MM.1S (cell line): ENCODE data around the gene ARFIP1.

Experiments used
- DNase-seq: peaks from one replicate; pipeline ENCODE4 v3.0.0-alpha.2; 2015
- H2AFZ ChIP-seq: fragments of 300-600 bp; sonication (generic); 2 replicates; pipeline ENCODE4 v1.6.0; 2016; ENCODE audit warnings: antibody characterized with exemption, low read length
- H3F3A ChIP-seq: fragments of 300-600 bp; sonication (generic); 2 replicates; pipeline ENCODE4 v1.6.1; 2016; ENCODE audit warnings: mild to moderate bottlenecking, antibody characterized with exemption, low read length, moderate library complexity, mixed read lengths; ENCODE audit not compliant: insufficient read depth
- H3K27ac ChIP-seq: fragments of 300-600 bp; sonication (generic); 2 replicates; pipeline ENCODE4 v1.5.1; 2016; ENCODE audit warnings: mild to moderate bottlenecking, low read length
- H3K27me3 ChIP-seq: fragments of 300-600 bp; sonication (generic); replicated peaks from 2 replicates; pipeline ENCODE4 v1.6.0; 2016; ENCODE audit warnings: low read length; ENCODE audit not compliant: insufficient read depth
- H3K36me3 ChIP-seq: fragments of 300-600 bp; sonication (generic); replicated peaks from 2 replicates; pipeline ENCODE4 v1.6.1; 2016; ENCODE audit warnings: mild to moderate bottlenecking, low read length, mixed read lengths; ENCODE audit not compliant: insufficient read depth
- H3K4me1 ChIP-seq: fragments of 300-600 bp; sonication (generic); 2 replicates; pipeline ENCODE4 v1.6.1; 2016; ENCODE audit warnings: low read length, mixed read lengths
- H3K4me2 ChIP-seq: fragments of 300-600 bp; sonication (generic); 2 replicates; pipeline ENCODE4 v1.6.0; 2016; ENCODE audit warnings: low read depth, low read length
- H3K4me3 ChIP-seq: fragments of 300-600 bp; sonication (generic); 2 replicates; pipeline ENCODE4 v1.5.1; 2016; ENCODE audit warnings: low read length, mixed read lengths
- H3K79me2 ChIP-seq: fragments of 300-600 bp; sonication (generic); 2 replicates; pipeline ENCODE4 v1.6.1; 2016; ENCODE audit warnings: mixed run types, low read length, mixed read lengths
- H3K9ac ChIP-seq: fragments of 300-600 bp; sonication (generic); 2 replicates; pipeline ENCODE4 v1.6.1; 2016; ENCODE audit warnings: low read length, mixed read lengths
- H3K9me2 ChIP-seq: fragments of 300-600 bp; sonication (generic); replicated peaks from 2 replicates; pipeline ENCODE4 v1.6.1; 2016; ENCODE audit warnings: mild to moderate bottlenecking, low read length, mixed read lengths; ENCODE audit not compliant: insufficient read depth
- H3K9me3 ChIP-seq: fragments of 300-600 bp; sonication (generic); replicated peaks from 2 replicates; pipeline ENCODE4 v1.6.1; 2016; ENCODE audit warnings: mild to moderate bottlenecking, low read length, mixed read lengths; ENCODE audit not compliant: insufficient read depth
- H4K20me1 ChIP-seq: fragments of 300-600 bp; sonication (generic); 2 replicates; pipeline ENCODE4 v1.6.1; 2016; ENCODE audit warnings: mild to moderate bottlenecking, low read length, moderate library complexity, mixed read lengths; ENCODE audit not compliant: insufficient read depth
- CTCF ChIP-seq: fragments of 300-600 bp; sonication (generic); IDR thresholded peaks from 2 replicates; pipeline ENCODE4 v1.5.1; 2016; ENCODE audit warnings: antibody characterized with exemption, low read length, mixed read lengths
- EZH2 ChIP-seq: fragments of 300-600 bp; sonication (generic); optimal IDR thresholded peaks from 2 replicates; pipeline ENCODE3; 2017; ENCODE audit warnings: low read depth, mild to moderate bottlenecking, antibody characterized with exemption, low read length, mixed read lengths
- EZH2phosphoT487 ChIP-seq: fragments of 300-600 bp; sonication (generic); IDR thresholded peaks from 2 replicates; pipeline ENCODE4 v1.6.1; 2018; ENCODE audit warnings: antibody characterized with exemption, low read length

The ARFIP1 gene

DNA sequence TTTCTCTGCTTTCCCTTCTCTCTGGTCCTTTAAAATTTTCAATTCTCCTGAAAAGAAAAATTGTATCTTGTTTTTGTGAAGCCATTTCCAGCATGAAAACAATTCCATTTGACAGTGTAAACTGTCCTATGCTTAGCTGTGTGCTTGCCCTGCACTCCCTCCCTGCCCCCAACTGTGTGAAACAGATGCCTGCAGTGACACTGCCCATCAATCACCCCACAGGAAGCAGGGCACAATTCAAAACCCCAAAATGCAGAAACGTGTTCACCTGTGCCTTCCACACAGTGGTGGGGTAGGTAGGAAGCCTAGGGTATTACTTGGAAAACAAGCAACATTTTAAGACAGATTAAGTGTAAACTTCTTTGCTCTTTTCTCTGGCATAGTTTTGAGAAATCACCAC is 150.1 kb downstream of the ARFIP1 start:
- Histone ChIP-seq H3K27me3 (no peaks in the 10 kb centered on the region), H3K9me3 (no peaks in the 10 kb centered on the region), H3K4me2 (no peak overlapping the region), H4K20me1 (no peaks in the 10 kb centered on the region), H3K4me1 (no peaks in the 10 kb centered on the region), H3K36me3 (no peaks in the 10 kb centered on the region), H3F3A (peaks cover under 1% of the 10 kb centered on the region; the same call in 1 of the 2 replicates), H3K9me2 (no peaks in the 10 kb centered on the region), H3K4me3 (no peak overlapping the region), H3K9ac (no peak overlapping the region), H2AFZ (no peak overlapping the region), H3K79me2 (no peaks in the 10 kb centered on the region), H3K27ac (no peak overlapping the region)
- peak; percentile 25 for DNase-seq
- TF ChIP-seq EZH2, result no peak
- no peak for TF ChIP-seq EZH2phosphoT487
- no peak for TF ChIP-seq CTCF

DNA sequence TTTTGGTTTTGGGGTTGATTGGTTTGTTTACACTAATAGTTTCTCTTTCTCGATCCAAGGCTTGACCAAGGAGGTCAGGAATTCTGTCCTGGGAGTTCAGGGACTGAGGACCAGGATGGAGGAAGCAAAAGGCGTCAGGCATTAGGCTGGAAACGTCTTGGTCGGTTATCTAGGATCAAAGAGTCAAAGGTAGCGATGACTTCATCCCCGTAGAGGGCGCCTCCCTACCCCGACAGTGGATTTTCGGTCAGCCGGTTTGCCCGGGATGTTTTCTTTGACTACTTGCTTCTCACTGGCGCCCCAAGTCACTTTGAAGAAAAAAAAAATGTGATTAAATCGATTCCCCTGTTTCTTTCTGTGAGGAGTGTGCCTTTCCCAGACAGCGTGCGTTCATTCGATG is 155.4 kb downstream of the ARFIP1 start:
- no peaks in the 10 kb centered on the region for H3K79me2 ChIP-seq
- H3K4me1 ChIP-seq, result no peaks in the 10 kb centered on the region
- H4K20me1 ChIP-seq, result no peaks in the 10 kb centered on the region
- no peaks in the 10 kb centered on the region; the same call in 1 of the 2 replicates for H3K27me3 ChIP-seq
- peak; percentile 61 for DNase-seq
- no peaks in the 10 kb centered on the region for H3K9me2 ChIP-seq
- H3K4me2 ChIP-seq, result peak overlapping the region; percentile 93
- H3K36me3 ChIP-seq, result no peaks in the 10 kb centered on the region
- peak overlapping the region; percentile 71 for H2AFZ ChIP-seq
- peaks cover 15% of the 10 kb centered on the region for H3F3A ChIP-seq
- H3K4me3 ChIP-seq, result peak overlapping the region; percentile 86
- TF ChIP-seq CTCF, result peak; percentile 44
- no peak for TF ChIP-seq EZH2phosphoT487
- peak overlapping the region; percentile 57; the same call in 1 of the 2 replicates for H3K27ac ChIP-seq
- H3K9me3 ChIP-seq, result no peaks in the 10 kb centered on the region
- peak overlapping the region; percentile 70; the same call in 1 of the 2 replicates for H3K9ac ChIP-seq

- no peaks in the 10 kb centered on the region for H4K20me1 ChIP-seq
- H3K36me3 ChIP-seq, result no peaks in the 10 kb centered on the region
- peaks cover 15% of the 10 kb centered on the region for H3F3A ChIP-seq
- H3K4me1 ChIP-seq, result no peaks in the 10 kb centered on the region
- peak within 1 kb of the TSS; percentile 57; the same call in 1 of the 2 replicates for H3K27ac ChIP-seq
- H3K4me3 ChIP-seq, result peak within 1 kb of the TSS; percentile 86
- H3K79me2 ChIP-seq, result no peaks in the 10 kb centered on the region
- peak within 1 kb of the TSS; percentile 75 for H2AFZ ChIP-seq
- no peaks in the 10 kb centered on the region for H3K9me3 ChIP-seq
- DNase-seq, result peak; percentile 84
- H3K9ac ChIP-seq, result peak within 1 kb of the TSS; percentile 70
- TF ChIP-seq CTCF, result no peak
- peak within 1 kb of the TSS; percentile 98 for H3K4me2 ChIP-seq
- no peaks in the 10 kb centered on the region; the same call in 1 of the 2 replicates for H3K27me3 ChIP-seq
- H3K9me2 ChIP-seq, result no peaks in the 10 kb centered on the region
These were observed 156.1 kb downstream of the ARFIP1 start, which contains the start of gene FHDC1 for GRCh38 chr4:152935631-152936445. Gene FHDC1, plus strand, starts transcription at chr4:152936323. Its CDS starts 6,735 bp downstream, at chr4:152943058.
